CD4-positive, alpha-beta T cell treated with Interleukin-2 at 100 ng/mL for 4 hours (primary cell): Measurements from ENCODE around the gene SLAMF7.

Experiments used
- DNase-seq: peaks from one replicate; pipeline ENCODE4 v3.0.0-alpha.2; 2020; ENCODE audit warnings: low spot score

The SLAMF7 gene

GRCh38 chr1:160800645-160801408 lies 61.8 kb downstream of the SLAMF7 start:
- DNase-seq = peak; percentile 55

DNA sequence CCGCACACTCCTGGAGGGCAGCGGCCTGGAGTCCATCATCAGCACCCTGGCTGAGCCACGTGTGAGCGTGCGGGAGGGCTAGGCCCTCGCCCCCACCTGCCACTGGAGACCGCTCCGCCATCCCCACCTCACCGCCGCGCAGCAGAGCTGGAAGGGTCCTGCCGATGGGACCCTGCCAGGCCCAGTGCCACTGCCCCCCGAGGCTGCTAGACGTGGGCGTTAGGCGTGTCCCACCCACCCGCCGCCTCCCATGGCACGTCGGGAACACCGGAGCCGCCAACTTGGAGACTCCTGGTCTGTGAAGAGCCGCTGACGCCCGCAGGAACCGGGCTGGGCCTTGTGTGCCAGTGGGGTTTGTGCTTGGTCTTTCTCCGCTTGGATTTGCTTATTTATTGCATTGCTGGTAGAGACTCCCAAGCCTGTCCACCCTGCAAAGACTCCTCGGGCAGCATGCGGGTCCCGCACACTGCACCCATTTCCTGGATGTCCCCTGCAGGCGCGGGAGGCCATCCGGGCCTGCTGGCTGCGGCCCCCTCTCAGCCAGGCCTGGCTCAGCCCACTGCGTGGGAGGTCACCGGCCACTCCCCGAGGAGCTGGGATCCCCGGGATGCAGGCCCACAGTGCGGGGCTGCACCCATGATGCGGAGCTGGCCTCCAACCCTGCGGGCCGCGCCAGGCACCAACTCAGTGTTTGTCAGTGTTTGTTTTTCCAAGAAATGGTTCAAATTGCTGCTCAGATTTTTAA lies 63.0 kb downstream of the SLAMF7 start:
- DNase-seq = no peak
